Activated CD4-positive, alpha-beta T cell treated with anti-CD3 and anti-CD28 coated beads, Interleukin-2, amount 10 ng/mL, durations not matched to agents 7 days and 5 days (primary cell): ENCODE data around the gene SENP7. TPM values are rescaled to one million over a fixed set of nuclear protein-coding genes. Genes with fewer than 3 reads are reported as not detected.
A peak's percentile ranks its signal among the peaks of the same experiment; 100 is the strongest.
"Not testable (repeated sequence)": the region's sequence is repeated elsewhere in the genome, so short reads cannot be mapped to it uniquely, and the experiment has no call there.

Experiments used
- CTCF ChIA-PET: fragments of 350-600 bp; sonication (Branson Sonifier 250); formaldehyde crosslinking; loops from one replicate; lab custom pipeline; 2021; ENCODE audit warnings: antibody characterized with exemption; lab: Charles Lee
- POLR2A ChIA-PET: fragments of 350-600 bp; sonication (Branson Sonifier 250); formaldehyde crosslinking; loops from one replicate; lab custom pipeline; 2021; ENCODE audit warnings: antibody characterized with exemption; lab: Charles Lee
- DNase-seq: peaks from one replicate; pipeline ENCODE4 v3.0.0-alpha.2; 2020
- H3K27ac Mint-ChIP-seq: one replicate; pipeline ENCODE4 v1.8.0; 2021; ENCODE audit warnings: mild to moderate bottlenecking, moderate library complexity, mixed read lengths
- H3K27me3 Mint-ChIP-seq: one replicate; pipeline ENCODE4 v1.8.0; 2021; ENCODE audit warnings: mixed read lengths
- H3K36me3 Mint-ChIP-seq: one replicate; pipeline ENCODE4 v1.8.0; 2021; ENCODE audit warnings: low read depth, mixed read lengths
- H3K4me1 Mint-ChIP-seq: one replicate; pipeline ENCODE4 v1.8.0; 2021; ENCODE audit warnings: mixed read lengths
- H3K4me3 Mint-ChIP-seq: one replicate; pipeline ENCODE4 v1.8.0; 2021; ENCODE audit warnings: mild to moderate bottlenecking, moderate library complexity, mixed read lengths
- H3K9me3 Mint-ChIP-seq: one replicate; pipeline ENCODE4 v1.8.0; 2021; ENCODE audit warnings: mixed read lengths
- total RNA-seq, 2 experiments: library from RNA; stranded (reverse); gene quantifications; one replicate each; pipeline ENCODE4 v1.2.3, GENCODE V29; 2021

SENP7 gene
- total RNA-seq, 2 experiments from 2014 or later = 32.1 to 34.2 TPM

DNA sequence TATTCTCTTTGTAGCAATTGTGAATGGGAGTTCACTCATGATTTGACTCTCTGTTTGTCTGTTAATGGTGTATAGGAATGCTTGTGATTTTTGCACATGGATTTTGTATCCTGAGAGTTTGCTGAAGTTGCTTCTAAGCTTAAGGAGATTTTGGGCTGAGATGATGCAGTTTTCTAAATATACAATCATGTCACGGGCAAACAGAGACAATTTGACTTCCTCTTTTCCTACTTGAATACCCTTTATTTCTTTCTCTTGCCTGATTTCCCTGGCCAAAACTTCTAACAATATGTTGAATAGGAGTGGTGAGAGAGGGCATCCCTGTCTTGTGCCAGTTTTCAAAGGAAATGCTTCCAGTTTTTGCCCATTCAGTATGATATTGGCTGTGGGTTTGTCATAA, 23.9 kb upstream of the SENP7 start:
- H3K27ac Mint-ChIP-seq, H3K4me1 Mint-ChIP-seq, DNase-seq, POLR2A ChIA-PET, H3K4me3 Mint-ChIP-seq, H3K9me3 Mint-ChIP-seq, H3K27me3 Mint-ChIP-seq: not testable (repeated sequence)
- CTCF ChIA-PET = interaction anchor here (3.5 kb wide), 1 partner anchor 18 kb away, joined by 11 read pairs; no protein-coding TSS in a partner anchor
- H3K36me3 Mint-ChIP-seq = peaks cover 11% of the 10 kb centered on the region

DNA sequence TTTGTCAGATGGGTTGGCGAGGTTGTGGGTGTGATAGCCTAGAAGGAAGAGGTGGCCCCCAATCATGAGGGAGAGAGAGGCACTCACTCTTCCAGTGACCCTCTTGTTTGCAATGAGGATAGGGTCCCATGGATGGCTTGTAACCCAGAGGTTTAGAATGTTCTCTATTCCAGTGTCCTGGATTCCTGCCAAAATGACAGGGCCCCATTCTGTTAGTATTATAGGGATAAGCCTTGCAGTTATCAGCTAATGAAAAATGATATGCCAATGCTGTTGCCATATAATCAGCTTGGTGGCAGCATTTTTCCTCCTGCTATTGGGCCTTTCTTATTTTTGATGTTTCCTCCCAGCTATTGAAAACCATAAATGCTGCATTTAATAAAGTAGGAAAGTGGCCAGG, 23.3 kb upstream of the SENP7 start:
- Mint-ChIP-seq H3K4me3 (no peak overlapping the region), H3K4me1 (peaks cover 13% of the 10 kb centered on the region), H3K9me3 (peaks cover 7% of the 10 kb centered on the region), H3K27ac (no peak overlapping the region), H3K36me3 (peaks cover 11% of the 10 kb centered on the region), H3K27me3 (peaks cover 5% of the 10 kb centered on the region)
- POLR2A ChIA-PET = no interaction called here
- CTCF ChIA-PET = interaction anchor here (3.5 kb wide), 1 partner anchor 18 kb away, joined by 11 read pairs; no protein-coding TSS in a partner anchor
- DNase-seq = no peak

DNA sequence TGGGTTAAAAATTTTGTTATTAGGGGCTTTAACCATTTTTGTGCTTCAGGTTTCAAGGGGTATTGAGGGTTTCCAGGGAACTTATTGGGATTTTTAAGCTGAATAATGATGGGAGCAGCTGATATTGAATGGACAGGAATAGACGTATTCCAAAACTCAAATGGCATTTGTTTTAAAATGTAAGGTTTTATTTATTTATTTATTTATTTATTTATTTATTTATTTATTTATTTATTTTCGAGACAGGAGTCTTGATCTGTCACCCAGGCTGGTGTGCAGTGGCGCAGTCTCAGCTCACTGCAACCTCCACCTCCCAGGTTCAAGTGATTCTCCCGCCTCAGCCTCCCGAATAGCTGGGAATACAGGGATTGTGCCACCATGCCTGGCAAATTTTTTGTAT, 22.2 kb upstream of the SENP7 start:
- POLR2A ChIA-PET = no interaction called here
- Mint-ChIP-seq H3K27me3 (peaks cover 5% of the 10 kb centered on the region), H3K36me3 (peaks cover 13% of the 10 kb centered on the region), H3K27ac (no peak overlapping the region), H3K9me3 (peaks cover 7% of the 10 kb centered on the region), H3K4me1 (peaks cover 24% of the 10 kb centered on the region), H3K4me3 (no peak overlapping the region)
- DNase-seq = no peak
- CTCF ChIA-PET = interaction anchor here (1.3 to 3.5 kb wide), 3 partner anchors 13 to 26 kb away, joined by 3 to 11 read pairs (median 5); partner anchors contain the start of gene TRMT10C

DNA sequence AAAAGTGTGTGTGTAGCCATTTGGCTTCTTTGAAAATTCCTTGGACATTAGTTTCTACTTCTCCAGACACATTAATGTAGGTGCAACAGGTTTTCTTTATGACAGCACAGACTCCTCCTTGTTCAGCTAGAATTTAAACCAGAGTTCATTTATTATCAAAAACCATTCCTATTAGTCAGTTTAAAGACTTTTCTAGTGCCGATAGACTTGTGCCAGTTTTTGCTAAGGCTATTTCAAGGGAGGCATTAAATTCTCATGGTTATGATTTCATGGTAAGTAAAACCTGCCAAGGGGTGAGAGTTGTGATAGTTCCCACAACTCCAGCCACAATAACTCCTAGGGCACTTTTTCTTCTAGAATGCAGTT, 20.6 kb upstream of the SENP7 start:
- no peak for DNase-seq

DNA sequence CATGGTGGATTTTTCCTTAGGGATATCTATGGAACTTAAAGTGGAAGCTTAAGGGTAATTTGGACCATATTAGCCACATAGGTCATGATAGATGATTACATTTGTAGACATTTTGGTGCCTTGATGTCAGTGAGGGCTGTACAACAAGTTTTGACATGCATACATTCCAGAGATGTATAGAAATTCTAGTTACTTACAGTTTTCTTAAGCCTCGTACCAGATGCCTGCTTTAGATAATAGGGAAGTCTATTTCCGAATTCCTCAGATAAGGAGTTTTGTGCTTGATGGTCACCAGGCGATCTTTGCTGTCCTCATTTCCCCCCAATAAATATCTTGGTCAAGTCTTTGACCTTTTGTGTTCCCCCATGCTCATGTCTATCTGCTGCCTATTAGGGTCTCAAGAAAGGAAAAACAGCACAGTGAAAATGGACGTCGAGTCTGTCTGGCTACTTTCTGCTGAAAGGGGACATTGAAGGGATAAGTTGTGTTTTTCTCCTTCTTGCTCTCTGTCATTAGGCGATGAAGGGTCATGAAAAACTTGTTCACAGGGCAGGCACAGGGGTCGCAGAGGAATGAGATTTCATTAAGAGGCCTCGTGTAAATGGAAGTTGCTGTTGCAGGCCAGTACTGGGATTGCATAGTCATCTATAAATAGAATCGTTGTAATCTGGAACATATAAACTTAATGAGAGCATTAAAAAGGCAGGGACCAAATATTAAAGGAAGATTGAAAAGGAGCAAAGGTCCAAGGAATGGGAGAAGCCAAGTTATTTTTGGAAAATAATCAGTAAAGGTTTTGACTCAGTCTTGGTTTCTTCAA, 20.0 kb upstream of the SENP7 start:
- ChIA-PET POLR2A (no interaction called here), CTCF (interaction anchor here (3.4 kb wide), 1 partner anchor 11 kb away, joined by 13 read pairs; no protein-coding TSS in a partner anchor)
- H3K27me3 Mint-ChIP-seq = peaks cover 4% of the 10 kb centered on the region
- H3K27ac Mint-ChIP-seq = no peak overlapping the region
- no peak overlapping the region for H3K4me3 Mint-ChIP-seq
- DNase-seq = no peak
- peaks cover 13% of the 10 kb centered on the region for H3K9me3 Mint-ChIP-seq
- peaks cover 14% of the 10 kb centered on the region for H3K36me3 Mint-ChIP-seq
- H3K4me1 Mint-ChIP-seq = peaks cover 35% of the 10 kb centered on the region

More for the DNA sequence above, 20.6 kb upstream of the SENP7 start:
- Mint-ChIP-seq H3K4me3 (no peak overlapping the region), H3K4me1 (peaks cover 35% of the 10 kb centered on the region), H3K27ac (no peak overlapping the region), H3K27me3 (peaks cover 5% of the 10 kb centered on the region), H3K36me3 (peaks cover 16% of the 10 kb centered on the region), H3K9me3 (peaks cover 11% of the 10 kb centered on the region)
- POLR2A ChIA-PET = no interaction called here
- CTCF ChIA-PET = interaction anchor here (3.5 kb wide), 1 partner anchor 15 kb away, joined by 11 read pairs; no protein-coding TSS in a partner anchor

DNA sequence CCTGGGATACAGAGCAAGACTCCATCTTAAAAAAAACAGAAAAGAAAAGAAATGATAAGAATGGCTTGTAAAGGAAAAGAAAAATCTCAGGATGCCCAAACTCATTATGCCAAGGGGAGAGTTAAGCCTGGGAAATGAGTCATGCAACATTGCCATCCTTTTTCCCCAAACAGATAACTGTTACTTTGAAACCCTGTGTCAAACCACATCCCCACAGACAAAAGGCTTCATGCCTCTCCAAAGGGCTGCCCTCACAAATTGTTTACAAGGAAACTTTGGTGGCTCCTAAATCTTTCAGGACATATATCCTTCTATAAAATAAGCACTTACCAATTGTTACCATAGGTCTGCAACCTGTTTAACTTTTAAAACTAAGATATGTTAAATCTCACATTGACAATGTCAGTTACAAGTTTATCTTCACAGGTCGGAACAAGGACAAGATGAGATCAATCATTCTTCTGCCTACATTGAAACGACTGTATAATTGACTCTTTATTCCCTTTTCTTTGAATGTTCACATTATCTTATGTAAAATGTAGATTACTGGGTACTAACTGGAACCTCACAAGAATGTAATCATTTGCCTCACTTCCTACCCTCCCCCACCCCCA, 18.6 kb upstream of the SENP7 start:
- Mint-ChIP-seq H3K27ac (peak overlapping the region; percentile 42), H3K36me3 (peaks cover 19% of the 10 kb centered on the region), H3K9me3 (peaks cover 19% of the 10 kb centered on the region), H3K4me1 (peaks cover 35% of the 10 kb centered on the region), H3K4me3 (no peak overlapping the region), H3K27me3 (no peaks in the 10 kb centered on the region)
- POLR2A ChIA-PET = no interaction called here
- peak; percentile 29 for DNase-seq
- CTCF ChIA-PET = interaction anchor here (0.6 to 3.4 kb wide), 2 partner anchors 10 to 48 kb away, joined by 3 to 13 read pairs; no protein-coding TSS in a partner anchor

DNA sequence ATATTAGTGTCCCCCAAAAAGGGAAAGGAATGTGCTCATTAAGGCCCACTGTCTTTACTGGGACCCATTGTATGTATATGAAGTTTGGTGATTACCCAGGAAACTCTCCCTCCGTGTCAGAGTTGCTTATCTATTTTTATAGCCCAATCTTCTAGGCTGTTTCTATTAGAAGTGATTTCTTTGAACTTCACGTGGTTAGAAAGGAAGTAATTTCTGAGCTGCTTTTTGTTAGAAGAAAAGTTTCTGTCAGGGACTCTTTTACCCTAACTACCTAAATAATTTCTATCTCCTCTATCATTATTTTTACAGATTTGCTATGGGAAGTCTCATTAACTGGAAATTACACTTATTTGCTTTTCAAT, 17.7 kb upstream of the SENP7 start:
- Mint-ChIP-seq H3K27ac (peak overlapping the region; percentile 22), H3K27me3 (no peaks in the 10 kb centered on the region), H3K4me3 (no peak overlapping the region), H3K4me1 (peaks cover 35% of the 10 kb centered on the region), H3K9me3 (peaks cover 19% of the 10 kb centered on the region), H3K36me3 (peaks cover 19% of the 10 kb centered on the region)
- ChIA-PET CTCF (interaction anchor here (1.4 to 3.4 kb wide), 3 partner anchors 9 to 31 kb away, joined by 3 to 13 read pairs (median 11); partner anchors contain the start of gene TRMT10C), POLR2A (no interaction called here)
- DNase-seq = no peak

DNA sequence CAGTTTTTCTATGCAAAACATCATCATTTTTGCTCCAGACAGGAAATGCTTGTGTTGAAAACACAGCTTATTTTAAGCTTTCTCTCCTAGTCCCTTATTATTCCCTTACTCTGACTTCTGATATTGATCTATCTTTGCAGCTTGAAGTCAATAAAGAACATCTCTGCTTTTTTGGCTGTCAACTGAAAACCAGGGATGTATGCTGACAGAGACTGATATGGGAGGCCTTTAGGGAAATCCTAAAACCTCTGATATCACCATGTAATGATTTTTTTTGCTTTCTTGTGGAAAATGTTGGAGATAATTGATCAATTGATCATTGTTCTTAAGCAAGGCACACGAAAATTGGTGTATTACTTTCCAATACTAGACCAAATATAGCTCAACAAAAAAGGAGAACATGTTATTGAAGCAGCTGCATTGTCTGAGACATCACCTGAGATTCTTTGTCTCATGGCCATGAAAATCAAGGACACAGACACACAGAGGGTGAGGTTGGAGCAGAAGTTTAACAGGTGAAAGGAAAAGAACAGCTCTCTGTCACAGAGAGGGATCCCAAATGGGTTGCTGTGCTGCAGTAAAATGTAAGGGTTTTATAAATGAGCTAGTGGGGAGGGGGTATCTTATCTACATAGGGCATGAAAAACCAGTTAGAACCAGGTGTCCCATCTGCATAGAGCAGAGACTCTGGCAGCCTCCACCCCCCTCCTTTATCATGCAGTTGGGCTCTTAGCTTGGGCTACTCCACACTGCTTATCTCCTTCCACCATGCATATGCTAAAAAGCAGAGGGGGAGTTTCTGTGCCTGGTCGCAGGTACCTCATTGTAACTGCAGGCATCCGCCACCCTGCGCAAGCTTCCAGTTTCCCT, 17.0 kb upstream of the SENP7 start:
- H3K27ac Mint-ChIP-seq = peak overlapping the region; percentile 22
- no peak for DNase-seq
- no peaks in the 10 kb centered on the region for H3K27me3 Mint-ChIP-seq
- CTCF ChIA-PET = interaction anchor here (0.6 to 3.4 kb wide), 6 partner anchors 8 to 200 kb away, joined by 3 to 13 read pairs (median 4); partner anchors contain the start of gene TRMT10C
- peaks cover 35% of the 10 kb centered on the region for H3K4me1 Mint-ChIP-seq
- H3K9me3 Mint-ChIP-seq = peaks cover 20% of the 10 kb centered on the region
- POLR2A ChIA-PET = no interaction called here
- H3K36me3 Mint-ChIP-seq = peaks cover 19% of the 10 kb centered on the region
- no peak overlapping the region for H3K4me3 Mint-ChIP-seq

DNA sequence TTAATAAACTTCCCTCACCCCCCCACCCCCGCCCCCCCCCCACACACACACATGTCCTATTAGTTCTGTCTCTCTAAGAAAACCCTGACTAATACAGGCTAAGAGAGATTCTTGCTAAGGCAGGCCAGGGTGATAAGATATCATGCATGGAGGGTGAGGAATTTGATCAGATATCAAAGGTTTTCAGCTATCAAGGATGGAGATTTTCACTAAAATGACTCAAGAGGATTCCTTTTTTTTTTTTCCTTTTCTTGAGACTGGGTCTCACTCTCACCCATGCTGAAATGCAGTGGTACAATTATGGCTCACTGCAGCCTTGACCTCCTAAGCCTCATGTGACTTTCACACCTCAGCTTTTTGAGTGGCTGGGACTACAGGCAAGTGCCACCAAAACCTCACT, 14.9 kb upstream of the SENP7 start:
- Mint-ChIP-seq H3K4me1 (peaks cover 38% of the 10 kb centered on the region), H3K9me3 (peaks cover 23% of the 10 kb centered on the region), H3K27ac (no peak overlapping the region), H3K4me3 (no peak overlapping the region), H3K27me3 (no peaks in the 10 kb centered on the region), H3K36me3 (peaks cover 21% of the 10 kb centered on the region)
- CTCF ChIA-PET = interaction anchor here (2.0 kb wide), 1 partner anchor 9 kb away, joined by 8 read pairs; no protein-coding TSS in a partner anchor
- POLR2A ChIA-PET = interaction anchor here (1.0 kb wide), 1 partner anchor 15 kb away, joined by 6 read pairs; no protein-coding TSS in a partner anchor
- no peak for DNase-seq

DNA sequence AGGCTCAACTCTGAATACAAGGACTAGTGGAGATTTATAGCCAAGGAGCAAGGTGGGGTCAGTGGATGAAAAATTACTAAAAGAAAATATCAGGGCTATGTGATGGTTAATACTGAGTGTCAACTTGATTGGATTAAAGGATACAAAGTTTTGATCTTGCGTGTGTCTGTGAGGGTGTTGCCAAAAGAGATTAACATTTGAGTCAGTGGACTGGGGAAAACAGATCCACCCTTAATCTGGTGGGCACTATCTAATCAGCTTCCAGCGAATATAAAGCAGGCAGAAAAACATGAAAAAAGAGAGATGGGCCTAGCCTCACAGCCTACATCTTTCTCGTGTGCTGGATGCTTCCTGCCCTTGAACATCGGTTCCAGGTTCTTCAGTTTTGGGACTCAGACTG, 14.4 kb upstream of the SENP7 start:
- Mint-ChIP-seq H3K9me3 (peaks cover 23% of the 10 kb centered on the region), H3K27me3 (no peaks in the 10 kb centered on the region), H3K4me1 (peaks cover 41% of the 10 kb centered on the region), H3K27ac (no peak overlapping the region), H3K36me3 (peaks cover 21% of the 10 kb centered on the region), H3K4me3 (no peak overlapping the region)
- no peak for DNase-seq
- POLR2A ChIA-PET = no interaction called here
- CTCF ChIA-PET = interaction anchor here (2.0 kb wide), 1 partner anchor 9 kb away, joined by 8 read pairs; no protein-coding TSS in a partner anchor

DNA sequence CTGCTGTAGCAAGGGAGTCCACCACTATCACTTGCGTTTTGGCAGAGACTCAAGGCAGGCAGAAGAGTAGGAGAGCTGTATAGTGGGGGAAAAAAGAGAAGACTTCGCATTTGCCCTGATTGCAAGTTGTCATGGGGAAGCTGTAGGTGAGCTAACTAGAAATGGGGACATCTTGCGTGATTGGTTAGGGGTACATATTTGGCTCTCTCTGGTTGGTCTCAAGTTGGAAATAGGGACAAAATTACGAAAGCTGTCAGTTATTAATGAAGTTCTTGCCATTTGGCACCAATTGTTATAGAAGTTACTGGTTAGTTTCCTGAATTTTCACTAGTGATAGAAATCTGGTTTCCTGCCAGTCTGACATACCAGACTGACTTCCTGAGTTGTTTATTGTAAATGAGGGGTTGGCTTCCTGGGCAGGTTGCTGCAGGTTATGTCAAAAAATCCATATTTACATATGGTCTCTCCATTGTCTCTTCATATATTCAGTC, 8.2 kb upstream of the SENP7 start:
- Mint-ChIP-seq H3K36me3 (peaks cover 19% of the 10 kb centered on the region), H3K4me1 (peaks cover 53% of the 10 kb centered on the region), H3K9me3 (peaks cover 4% of the 10 kb centered on the region), H3K27me3 (no peaks in the 10 kb centered on the region), H3K27ac (peak overlapping the region; percentile 88), H3K4me3 (peak overlapping the region; percentile 26)
- ChIA-PET POLR2A (no interaction called here), CTCF (interaction anchor here (0.6 to 3.0 kb wide), 7 partner anchors 10 to 263 kb away, joined by 3 to 13 read pairs (median 5); partner anchors contain the start of genes PCNP and TRMT10C)
- peak; percentile 16 for DNase-seq
